DND-41 (cell line): ENCODE measurements around the gene MAD2L1.

Source experiments
- EZH2 ChIP-seq: IDR thresholded peaks from 3 replicates; pipeline ENCODE4 v1.6.1; 2012; ENCODE audit warnings: borderline replicate concordance, low read depth, mild to moderate bottlenecking, moderate library complexity, low read length, inconsistent platforms; ENCODE audit not compliant: severe bottlenecking
- TF ChIP-seq, protein P1 (sequence below): IDR thresholded peaks from 2 replicates; pipeline ENCODE4 v1.5.1; 2012; ENCODE audit warnings: borderline replicate concordance, low read length, moderate library complexity, mild to moderate bottlenecking; ENCODE audit not compliant: poor library complexity, severe bottlenecking; ENCODE audit errors: extremely low read depth

DNA sequence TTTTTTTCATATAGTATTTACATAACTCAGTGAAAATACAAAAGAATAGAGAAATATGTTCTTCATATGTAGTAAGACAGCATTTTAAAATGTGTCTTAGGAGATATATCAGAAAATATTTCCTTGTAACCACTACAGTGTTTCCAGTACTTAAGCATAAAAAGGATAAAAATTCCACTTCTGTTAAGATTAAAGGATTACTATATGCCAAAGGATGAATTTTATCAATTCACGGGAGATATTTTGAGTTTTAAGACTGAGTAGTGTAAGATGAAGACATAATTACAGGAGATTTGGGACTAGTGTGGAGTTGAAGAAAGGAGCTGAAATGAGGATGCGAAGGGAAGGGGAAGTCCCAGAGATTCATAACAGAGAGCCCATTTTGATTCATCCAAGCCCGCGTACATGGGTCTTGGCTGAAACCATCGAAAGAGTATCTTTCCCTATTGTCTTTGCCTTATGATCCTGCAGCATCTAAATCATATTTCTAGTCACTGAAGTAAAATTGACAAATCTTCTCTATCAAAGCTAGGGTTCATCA is 58.7 kb downstream of the MAD2L1 start:
- TF ChIP-seq, protein P1, sequence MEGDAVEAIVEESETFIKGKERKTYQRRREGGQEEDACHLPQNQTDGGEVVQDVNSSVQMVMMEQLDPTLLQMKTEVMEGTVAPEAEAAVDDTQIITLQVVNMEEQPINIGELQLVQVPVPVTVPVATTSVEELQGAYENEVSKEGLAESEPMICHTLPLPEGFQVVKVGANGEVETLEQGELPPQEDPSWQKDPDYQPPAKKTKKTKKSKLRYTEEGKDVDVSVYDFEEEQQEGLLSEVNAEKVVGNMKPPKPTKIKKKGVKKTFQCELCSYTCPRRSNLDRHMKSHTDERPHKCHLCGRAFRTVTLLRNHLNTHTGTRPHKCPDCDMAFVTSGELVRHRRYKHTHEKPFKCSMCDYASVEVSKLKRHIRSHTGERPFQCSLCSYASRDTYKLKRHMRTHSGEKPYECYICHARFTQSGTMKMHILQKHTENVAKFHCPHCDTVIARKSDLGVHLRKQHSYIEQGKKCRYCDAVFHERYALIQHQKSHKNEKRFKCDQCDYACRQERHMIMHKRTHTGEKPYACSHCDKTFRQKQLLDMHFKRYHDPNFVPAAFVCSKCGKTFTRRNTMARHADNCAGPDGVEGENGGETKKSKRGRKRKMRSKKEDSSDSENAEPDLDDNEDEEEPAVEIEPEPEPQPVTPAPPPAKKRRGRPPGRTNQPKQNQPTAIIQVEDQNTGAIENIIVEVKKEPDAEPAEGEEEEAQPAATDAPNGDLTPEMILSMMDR: no peak
- no peak for TF ChIP-seq EZH2
